ENCODE measurements around the gene PCED1B. TPM values are rescaled to one million over a fixed set of nuclear protein-coding genes. Genes with fewer than 3 reads are reported as not detected.

Gene PCED1B
- total and polyA plus RNA-seq, 2 experiments from 2014 or later = 5.1 to 6.6 TPM

GRCh38 chr12:47097276-47097896, 18.0 kb downstream of the PCED1B start:
- Histone ChIP-seq H3K4me2 (no peak overlapping the region), H3K27ac (ENCODE audit: low read depth) (no peak overlapping the region), H3K79me2 (replicated peaks; ENCODE audit: insufficient read depth) (no peaks in the 10 kb centered on the region), H3K36me3 (ENCODE audit: insufficient read depth) (no peaks in the 10 kb centered on the region), H2AFZ (no peak overlapping the region), H4K20me1 (replicated peaks; ENCODE audit: insufficient read depth) (no peaks in the 10 kb centered on the region), H3K4me1 (ENCODE audit: insufficient read depth) (no peaks in the 10 kb centered on the region), H3K9me2 (ENCODE audit: insufficient read depth) (no peaks in the 10 kb centered on the region; the same call in 1 of the 2 replicates), H3F3A (replicated peaks; ENCODE audit: low read depth) (no peaks in the 10 kb centered on the region), H3K27me3 (ENCODE audit: insufficient read depth) (no peaks in the 10 kb centered on the region), H3K4me3 (no peak overlapping the region)
- DNase-seq (ENCODE audit: low spot score) = no peak
- no peaks in the 10 kb centered on the region for H3K27me3 Mint-ChIP-seq (ENCODE audit: insufficient read depth, low read depth, poor library complexity)
- no peak overlapping the region for H3K27ac Mint-ChIP-seq
- no peaks in the 10 kb centered on the region for H3K9me3 Mint-ChIP-seq
- TF ChIP-seq NANOG (IDR thresholded peaks at IDR 0.05; ENCODE audit: borderline replicate concordance) = no peak
- TF ChIP-seq EZH2 (IDR thresholded peaks at IDR 0.05; ENCODE audit: low read depth, unreplicated experiment) = no peak
- TF ChIP-seq EZH2phosphoT487 (IDR thresholded peaks at IDR 0.05; ENCODE audit: unreplicated experiment) = no peak
- no peak for TF ChIP-seq ETS1 (IDR thresholded peaks at IDR 0.05)
- TF ChIP-seq ZNF114 (CRISPR knock-in tag; IDR thresholded peaks at IDR 0.05) = no peak
- no peak for TF ChIP-seq CTCF (conservative IDR thresholded peaks at IDR 0.05; ENCODE audit: low read depth in 2 of 2)
- no peak for TF ChIP-seq POLR2AphosphoS5 (IDR thresholded peaks at IDR 0.05; ENCODE audit: low read depth)
- no peak for TF ChIP-seq CREB1 (CRISPR knock-in tag; IDR thresholded peaks at IDR 0.05; ENCODE audit: low read depth)
- TF ChIP-seq JUNB (IDR thresholded peaks at IDR 0.05; ENCODE audit: unreplicated experiment) = no peak
- no peak for TF ChIP-seq ZNF331 (CRISPR knock-in tag; IDR thresholded peaks at IDR 0.05; ENCODE audit: low read depth)
- no peak for TF ChIP-seq STAT1 (IDR thresholded peaks at IDR 0.05; ENCODE audit: unreplicated experiment)
- TF ChIP-seq, protein P1, sequence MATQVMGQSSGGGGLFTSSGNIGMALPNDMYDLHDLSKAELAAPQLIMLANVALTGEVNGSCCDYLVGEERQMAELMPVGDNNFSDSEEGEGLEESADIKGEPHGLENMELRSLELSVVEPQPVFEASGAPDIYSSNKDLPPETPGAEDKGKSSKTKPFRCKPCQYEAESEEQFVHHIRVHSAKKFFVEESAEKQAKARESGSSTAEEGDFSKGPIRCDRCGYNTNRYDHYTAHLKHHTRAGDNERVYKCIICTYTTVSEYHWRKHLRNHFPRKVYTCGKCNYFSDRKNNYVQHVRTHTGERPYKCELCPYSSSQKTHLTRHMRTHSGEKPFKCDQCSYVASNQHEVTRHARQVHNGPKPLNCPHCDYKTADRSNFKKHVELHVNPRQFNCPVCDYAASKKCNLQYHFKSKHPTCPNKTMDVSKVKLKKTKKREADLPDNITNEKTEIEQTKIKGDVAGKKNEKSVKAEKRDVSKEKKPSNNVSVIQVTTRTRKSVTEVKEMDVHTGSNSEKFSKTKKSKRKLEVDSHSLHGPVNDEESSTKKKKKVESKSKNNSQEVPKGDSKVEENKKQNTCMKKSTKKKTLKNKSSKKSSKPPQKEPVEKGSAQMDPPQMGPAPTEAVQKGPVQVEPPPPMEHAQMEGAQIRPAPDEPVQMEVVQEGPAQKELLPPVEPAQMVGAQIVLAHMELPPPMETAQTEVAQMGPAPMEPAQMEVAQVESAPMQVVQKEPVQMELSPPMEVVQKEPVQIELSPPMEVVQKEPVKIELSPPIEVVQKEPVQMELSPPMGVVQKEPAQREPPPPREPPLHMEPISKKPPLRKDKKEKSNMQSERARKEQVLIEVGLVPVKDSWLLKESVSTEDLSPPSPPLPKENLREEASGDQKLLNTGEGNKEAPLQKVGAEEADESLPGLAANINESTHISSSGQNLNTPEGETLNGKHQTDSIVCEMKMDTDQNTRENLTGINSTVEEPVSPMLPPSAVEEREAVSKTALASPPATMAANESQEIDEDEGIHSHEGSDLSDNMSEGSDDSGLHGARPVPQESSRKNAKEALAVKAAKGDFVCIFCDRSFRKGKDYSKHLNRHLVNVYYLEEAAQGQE (IDR thresholded peaks at IDR 0.05; ENCODE audit: unreplicated experiment) = no peak
- TF ChIP-seq, protein P2, sequence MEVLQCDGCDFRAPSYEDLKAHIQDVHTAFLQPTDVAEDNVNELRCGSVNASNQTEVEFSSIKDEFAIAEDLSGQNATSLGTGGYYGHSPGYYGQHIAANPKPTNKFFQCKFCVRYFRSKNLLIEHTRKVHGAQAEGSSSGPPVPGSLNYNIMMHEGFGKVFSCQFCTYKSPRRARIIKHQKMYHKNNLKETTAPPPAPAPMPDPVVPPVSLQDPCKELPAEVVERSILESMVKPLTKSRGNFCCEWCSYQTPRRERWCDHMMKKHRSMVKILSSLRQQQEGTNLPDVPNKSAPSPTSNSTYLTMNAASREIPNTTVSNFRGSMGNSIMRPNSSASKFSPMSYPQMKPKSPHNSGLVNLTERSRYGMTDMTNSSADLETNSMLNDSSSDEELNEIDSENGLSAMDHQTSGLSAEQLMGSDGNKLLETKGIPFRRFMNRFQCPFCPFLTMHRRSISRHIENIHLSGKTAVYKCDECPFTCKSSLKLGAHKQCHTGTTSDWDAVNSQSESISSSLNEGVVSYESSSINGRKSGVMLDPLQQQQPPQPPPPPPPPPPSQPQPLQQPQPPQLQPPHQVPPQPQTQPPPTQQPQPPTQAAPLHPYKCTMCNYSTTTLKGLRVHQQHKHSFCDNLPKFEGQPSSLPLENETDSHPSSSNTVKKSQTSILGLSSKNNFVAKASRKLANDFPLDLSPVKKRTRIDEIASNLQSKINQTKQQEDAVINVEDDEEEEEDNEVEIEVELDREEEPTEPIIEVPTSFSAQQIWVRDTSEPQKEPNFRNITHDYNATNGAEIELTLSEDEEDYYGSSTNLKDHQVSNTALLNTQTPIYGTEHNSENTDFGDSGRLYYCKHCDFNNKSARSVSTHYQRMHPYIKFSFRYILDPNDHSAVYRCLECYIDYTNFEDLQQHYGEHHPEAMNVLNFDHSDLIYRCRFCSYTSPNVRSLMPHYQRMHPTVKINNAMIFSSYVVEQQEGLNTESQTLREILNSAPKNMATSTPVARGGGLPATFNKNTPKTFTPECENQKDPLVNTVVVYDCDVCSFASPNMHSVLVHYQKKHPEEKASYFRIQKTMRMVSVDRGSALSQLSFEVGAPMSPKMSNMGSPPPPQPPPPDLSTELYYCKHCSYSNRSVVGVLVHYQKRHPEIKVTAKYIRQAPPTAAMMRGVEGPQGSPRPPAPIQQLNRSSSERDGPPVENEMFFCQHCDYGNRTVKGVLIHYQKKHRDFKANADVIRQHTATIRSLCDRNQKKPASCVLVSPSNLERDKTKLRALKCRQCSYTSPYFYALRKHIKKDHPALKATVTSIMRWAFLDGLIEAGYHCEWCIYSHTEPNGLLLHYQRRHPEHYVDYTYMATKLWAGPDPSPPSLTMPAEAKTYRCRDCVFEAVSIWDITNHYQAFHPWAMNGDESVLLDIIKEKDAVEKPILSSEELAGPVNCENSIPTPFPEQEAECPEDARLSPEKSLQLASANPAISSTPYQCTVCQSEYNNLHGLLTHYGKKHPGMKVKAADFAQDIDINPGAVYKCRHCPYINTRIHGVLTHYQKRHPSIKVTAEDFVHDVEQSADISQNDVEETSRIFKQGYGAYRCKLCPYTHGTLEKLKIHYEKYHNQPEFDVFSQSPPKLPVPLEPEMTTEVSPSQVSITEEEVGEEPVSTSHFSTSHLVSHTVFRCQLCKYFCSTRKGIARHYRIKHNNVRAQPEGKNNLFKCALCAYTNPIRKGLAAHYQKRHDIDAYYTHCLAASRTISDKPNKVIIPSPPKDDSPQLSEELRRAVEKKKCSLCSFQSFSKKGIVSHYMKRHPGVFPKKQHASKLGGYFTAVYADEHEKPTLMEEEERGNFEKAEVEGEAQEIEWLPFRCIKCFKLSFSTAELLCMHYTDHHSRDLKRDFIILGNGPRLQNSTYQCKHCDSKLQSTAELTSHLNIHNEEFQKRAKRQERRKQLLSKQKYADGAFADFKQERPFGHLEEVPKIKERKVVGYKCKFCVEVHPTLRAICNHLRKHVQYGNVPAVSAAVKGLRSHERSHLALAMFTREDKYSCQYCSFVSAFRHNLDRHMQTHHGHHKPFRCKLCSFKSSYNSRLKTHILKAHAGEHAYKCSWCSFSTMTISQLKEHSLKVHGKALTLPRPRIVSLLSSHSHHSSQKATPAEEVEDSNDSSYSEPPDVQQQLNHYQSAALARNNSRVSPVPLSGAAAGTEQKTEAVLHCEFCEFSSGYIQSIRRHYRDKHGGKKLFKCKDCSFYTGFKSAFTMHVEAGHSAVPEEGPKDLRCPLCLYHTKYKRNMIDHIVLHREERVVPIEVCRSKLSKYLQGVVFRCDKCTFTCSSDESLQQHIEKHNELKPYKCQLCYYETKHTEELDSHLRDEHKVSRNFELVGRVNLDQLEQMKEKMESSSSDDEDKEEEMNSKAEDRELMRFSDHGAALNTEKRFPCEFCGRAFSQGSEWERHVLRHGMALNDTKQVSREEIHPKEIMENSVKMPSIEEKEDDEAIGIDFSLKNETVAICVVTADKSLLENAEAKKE (CRISPR knock-in tag; IDR thresholded peaks at IDR 0.05) = no peak
- H3K36me3 Mint-ChIP-seq (ENCODE audit: low read depth) = no peaks in the 10 kb centered on the region
- peaks cover 11% of the 10 kb centered on the region for H3K4me1 Mint-ChIP-seq
- H3K4me3 Mint-ChIP-seq = no peak overlapping the region
- no peak for ATAC-seq

All from GM23338 (cell line).